OCI-LY1 (cell line): ENCODE data around the gene NUDCD3.
"Not testable (repeated sequence)": the region's sequence is repeated elsewhere in the genome, so short reads cannot be mapped to it uniquely, and the experiment has no call there.

ENCODE experiments used
- H2AFZ ChIP-seq: fragments of 200-600 bp; sonication (generic), shearing (Covaris generic); 2 replicates; pipeline ENCODE4 v1.6.0; 2014; ENCODE audit warnings: antibody characterized with exemption, mild to moderate bottlenecking, low read length
- H3F3A ChIP-seq: fragments of 200-600 bp; sonication (generic), shearing (Covaris generic); 2 replicates; pipeline ENCODE4 v1.6.0; 2014; ENCODE audit warnings: mild to moderate bottlenecking, antibody characterized with exemption, low read length, moderate library complexity; ENCODE audit not compliant: insufficient read depth
- H3K27ac ChIP-seq: fragments of 200-600 bp; sonication (generic); 2 replicates; pipeline ENCODE4 v1.5.1; 2014; ENCODE audit warnings: low read length, mixed run types, mild to moderate bottlenecking, low read depth; ENCODE audit not compliant: poor library complexity, severe bottlenecking
- H3K27me3 ChIP-seq: fragments of 200-600 bp; sonication (generic); 2 replicates; pipeline ENCODE4 v1.6.0; 2014; ENCODE audit warnings: antibody characterized with exemption, mild to moderate bottlenecking, low read length, moderate library complexity; ENCODE audit not compliant: insufficient read depth
- H3K36me3 ChIP-seq: fragments of 200-600 bp; sonication (generic); 2 replicates; pipeline ENCODE4 v1.6.1; 2014; ENCODE audit warnings: mild to moderate bottlenecking, antibody characterized with exemption, low read length, moderate library complexity, mixed read lengths; ENCODE audit not compliant: insufficient read depth
- H3K4me1 ChIP-seq: fragments of 200-600 bp; sonication (generic); 2 replicates; pipeline ENCODE4 v1.5.1; 2014; ENCODE audit warnings: mild to moderate bottlenecking, low read length, moderate library complexity; ENCODE audit not compliant: insufficient read depth, severe bottlenecking
- H3K4me2 ChIP-seq: fragments of 200-600 bp; sonication (generic), shearing (Covaris generic); 2 replicates; pipeline ENCODE4 v1.6.1; 2014; ENCODE audit warnings: low read length
- H3K4me3 ChIP-seq: fragments of 200-600 bp; sonication (generic); 2 replicates; pipeline ENCODE4 v1.5.1; 2014; ENCODE audit warnings: low read length, low read depth, mild to moderate bottlenecking, mixed read lengths; ENCODE audit not compliant: poor library complexity, severe bottlenecking
- H3K79me2 ChIP-seq: fragments of 200-600 bp; shearing (Covaris generic); 2 replicates; pipeline ENCODE4 v1.6.1; 2016; ENCODE audit warnings: mixed run types, low read length, mixed read lengths; ENCODE audit not compliant: insufficient read depth
- H3K9ac ChIP-seq: fragments of 200-600 bp; sonication (generic), shearing (Covaris generic); 2 replicates; pipeline ENCODE4 v1.6.1; 2014; ENCODE audit warnings: mild to moderate bottlenecking, low read length, mixed read lengths
- H3K9me2 ChIP-seq: fragments of 200-600 bp; sonication (generic), shearing (Covaris generic); 2 replicates; pipeline ENCODE4 v1.6.1; 2014; ENCODE audit warnings: low read depth, mild to moderate bottlenecking, low read length, mixed read lengths
- H3K9me3 ChIP-seq: fragments of 200-600 bp; shearing (Covaris generic); 2 replicates; pipeline ENCODE4 v1.6.1; 2014; ENCODE audit warnings: low read length, mixed read lengths
- H4K20me1 ChIP-seq: fragments of 200-600 bp; sonication (generic), shearing (Covaris generic); 2 replicates; pipeline ENCODE4 v1.6.0; 2016; ENCODE audit warnings: mild to moderate bottlenecking, low read length; ENCODE audit not compliant: insufficient read depth
- EZH2 ChIP-seq: fragments of 200-600 bp; sonication (generic), shearing (Covaris generic); IDR thresholded peaks from 2 replicates; pipeline ENCODE4 v1.8.0; 2017; ENCODE audit warnings: borderline replicate concordance, mixed run types, mild to moderate bottlenecking, antibody characterized with exemption, low read length, moderate library complexity, mixed read lengths
- TF ChIP-seq, protein P1 (sequence below): fragments of 200-600 bp; sonication (generic), shearing (Covaris generic); IDR thresholded peaks from 2 replicates; pipeline ENCODE4 v1.5.1; 2017; ENCODE audit warnings: mild to moderate bottlenecking, antibody characterized with exemption, low read length, moderate library complexity, mixed read lengths

NUDCD3 gene

DNA sequence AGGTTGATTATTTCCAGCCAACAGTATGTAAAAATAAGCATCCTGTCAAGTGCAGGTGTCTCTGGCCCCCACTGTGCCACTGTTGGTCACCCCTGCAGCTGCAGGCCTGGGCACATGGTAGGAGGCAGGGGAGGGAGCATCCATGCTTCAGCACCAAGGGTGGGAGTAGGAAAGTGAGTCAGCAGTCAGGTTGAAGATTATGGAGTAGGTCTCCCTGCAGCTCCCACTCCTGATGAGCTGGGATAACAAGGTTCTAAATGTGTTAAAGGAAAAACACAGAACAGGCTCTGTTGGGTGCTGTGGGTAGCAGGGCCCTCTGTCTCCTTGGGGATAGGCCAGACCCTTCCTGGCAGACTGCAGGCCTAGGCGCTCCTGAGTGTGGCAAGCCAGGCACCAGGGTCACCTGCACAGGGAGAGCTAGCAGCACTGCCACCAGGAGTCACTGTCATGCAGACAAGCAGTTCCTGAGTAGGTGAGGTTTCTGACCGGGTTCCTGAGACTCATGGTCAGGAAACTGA lies 59.3 kb downstream of the NUDCD3 start:
- no peaks in the 10 kb centered on the region for H3F3A ChIP-seq
- peak overlapping the region; percentile 3; the same call in 1 of the 2 replicates for H3K9ac ChIP-seq
- no peaks in the 10 kb centered on the region for H3K9me2 ChIP-seq
- H3K27ac ChIP-seq = peak overlapping the region; percentile 42
- H3K4me1 ChIP-seq = peaks cover 23% of the 10 kb centered on the region
- H4K20me1 ChIP-seq = 0 out of 2 replicates have a peak, but pooled peaks cover 3% of the 10 kb centered on the region
- no peaks in the 10 kb centered on the region for H3K9me3 ChIP-seq
- H3K4me3 ChIP-seq = no peak overlapping the region
- no peak overlapping the region for H2AFZ ChIP-seq
- no peaks in the 10 kb centered on the region for H3K79me2 ChIP-seq
- peaks cover 28% of the 10 kb centered on the region for H3K36me3 ChIP-seq
- H3K27me3 ChIP-seq = no peaks in the 10 kb centered on the region
- no peak for TF ChIP-seq EZH2
- TF ChIP-seq, protein P1, sequence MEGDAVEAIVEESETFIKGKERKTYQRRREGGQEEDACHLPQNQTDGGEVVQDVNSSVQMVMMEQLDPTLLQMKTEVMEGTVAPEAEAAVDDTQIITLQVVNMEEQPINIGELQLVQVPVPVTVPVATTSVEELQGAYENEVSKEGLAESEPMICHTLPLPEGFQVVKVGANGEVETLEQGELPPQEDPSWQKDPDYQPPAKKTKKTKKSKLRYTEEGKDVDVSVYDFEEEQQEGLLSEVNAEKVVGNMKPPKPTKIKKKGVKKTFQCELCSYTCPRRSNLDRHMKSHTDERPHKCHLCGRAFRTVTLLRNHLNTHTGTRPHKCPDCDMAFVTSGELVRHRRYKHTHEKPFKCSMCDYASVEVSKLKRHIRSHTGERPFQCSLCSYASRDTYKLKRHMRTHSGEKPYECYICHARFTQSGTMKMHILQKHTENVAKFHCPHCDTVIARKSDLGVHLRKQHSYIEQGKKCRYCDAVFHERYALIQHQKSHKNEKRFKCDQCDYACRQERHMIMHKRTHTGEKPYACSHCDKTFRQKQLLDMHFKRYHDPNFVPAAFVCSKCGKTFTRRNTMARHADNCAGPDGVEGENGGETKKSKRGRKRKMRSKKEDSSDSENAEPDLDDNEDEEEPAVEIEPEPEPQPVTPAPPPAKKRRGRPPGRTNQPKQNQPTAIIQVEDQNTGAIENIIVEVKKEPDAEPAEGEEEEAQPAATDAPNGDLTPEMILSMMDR = peak; percentile 60
- H3K4me2 ChIP-seq = peak overlapping the region; percentile 3; the same call in 1 of the 2 replicates

DNA sequence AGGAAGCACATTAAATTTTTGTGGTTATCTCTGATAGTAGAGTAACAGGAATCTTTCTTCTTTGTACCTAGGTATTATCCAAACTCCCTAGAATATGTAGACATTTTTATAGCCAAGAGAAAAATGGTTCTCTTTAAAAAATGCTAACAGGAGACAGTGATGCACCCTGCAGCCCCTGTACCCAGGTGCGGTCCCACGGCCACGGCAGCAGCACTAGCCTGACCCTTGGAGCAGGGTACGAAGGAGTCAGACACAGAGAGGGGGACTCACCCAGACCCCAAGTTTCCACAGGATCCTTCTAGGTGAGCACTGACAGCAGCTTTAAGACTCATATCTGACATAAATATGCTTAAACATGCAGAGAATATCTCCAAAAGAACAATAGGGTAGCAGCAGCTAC lies 60.4 kb downstream of the NUDCD3 start:
- peaks cover 23% of the 10 kb centered on the region for H3K4me1 ChIP-seq
- no peaks in the 10 kb centered on the region for H3K79me2 ChIP-seq
- no peak overlapping the region for H3K27ac ChIP-seq
- H3K27me3 ChIP-seq = no peaks in the 10 kb centered on the region
- H3K9me3 ChIP-seq = no peaks in the 10 kb centered on the region
- H2AFZ ChIP-seq = no peak overlapping the region
- H3K36me3 ChIP-seq = peaks cover 39% of the 10 kb centered on the region
- no peak overlapping the region for H3K9ac ChIP-seq
- TF ChIP-seq, protein P1 = no peak
- TF ChIP-seq EZH2 = no peak
- no peaks in the 10 kb centered on the region for H3F3A ChIP-seq
- H3K4me3 ChIP-seq = no peak overlapping the region
- H4K20me1 ChIP-seq = 0 out of 2 replicates have a peak, but pooled peaks cover 3% of the 10 kb centered on the region
- no peak overlapping the region for H3K4me2 ChIP-seq
- H3K9me2 ChIP-seq = no peaks in the 10 kb centered on the region

DNA sequence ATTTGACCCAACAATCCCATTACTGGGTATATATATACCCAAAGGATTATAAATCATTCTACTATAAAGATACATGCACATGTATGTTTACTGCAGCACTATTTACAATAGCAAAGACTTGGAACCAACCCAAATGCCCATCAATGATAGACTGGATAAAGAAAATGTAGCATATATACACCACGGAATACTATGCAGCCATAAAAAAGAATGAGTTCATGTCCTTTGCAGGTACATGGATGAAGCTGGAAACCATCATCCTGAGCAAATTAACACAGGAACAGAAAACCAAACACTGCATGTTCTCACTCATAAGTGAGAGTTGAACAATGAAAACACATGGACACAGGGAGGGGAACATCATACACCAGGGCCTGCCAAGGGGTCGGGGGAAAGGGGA lies 65.7 kb downstream of the NUDCD3 start:
- H3K27me3 ChIP-seq, H3K4me2 ChIP-seq, H3K9me3 ChIP-seq, H3K9me2 ChIP-seq, H2AFZ ChIP-seq, H3K27ac ChIP-seq, H3K9ac ChIP-seq, H3K4me3 ChIP-seq, H4K20me1 ChIP-seq, H3K4me1 ChIP-seq, H3F3A ChIP-seq, H3K79me2 ChIP-seq: not testable (repeated sequence)
- peaks cover 33% of the 10 kb centered on the region for H3K36me3 ChIP-seq

DNA sequence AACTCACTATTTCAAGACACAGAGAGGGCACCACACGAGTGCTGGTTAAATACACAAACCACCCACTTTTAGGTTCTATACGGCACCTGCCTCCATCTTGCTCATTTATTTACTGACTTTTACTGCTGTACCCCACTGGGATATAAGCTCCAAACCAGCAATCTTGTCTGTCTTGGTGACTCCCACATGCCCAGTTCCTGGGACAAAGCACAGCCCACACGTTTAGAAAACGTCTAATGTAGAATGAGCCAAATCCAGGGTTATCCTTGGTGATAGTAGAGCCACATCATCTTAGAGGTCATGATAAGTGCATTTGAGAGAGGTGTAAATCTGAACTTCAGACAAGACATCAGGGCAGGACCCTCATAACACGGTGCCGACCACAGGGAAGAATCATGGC lies 73.5 kb downstream of the NUDCD3 start:
- Histone ChIP-seq H3K79me2 (no peaks in the 10 kb centered on the region), H3K27ac (no peak overlapping the region), H3K4me2 (no peak overlapping the region), H3K9ac (no peak overlapping the region), H3F3A (no peaks in the 10 kb centered on the region), H2AFZ (no peak overlapping the region), H3K4me1 (peaks cover 3% of the 10 kb centered on the region), H3K27me3 (no peaks in the 10 kb centered on the region), H4K20me1 (no peaks in the 10 kb centered on the region), H3K9me2 (no peaks in the 10 kb centered on the region), H3K9me3 (0 out of 2 replicates have a peak, but pooled peaks cover under 1% of the 10 kb centered on the region), H3K36me3 (peaks cover 27% of the 10 kb centered on the region), H3K4me3 (no peak overlapping the region)
- no peak for TF ChIP-seq EZH2
- TF ChIP-seq, protein P1 = no peak
